ENCODE results near the gene FGF12.

FGF12 gene

GRCh38 chr3:192168202-192168601, 559.1 kb downstream of the FGF12 start:
- no peak for ATAC-seq

GRCh38 chr3:192165552-192165951, 561.8 kb downstream of the FGF12 start:
- ATAC-seq, result no peak
- no peak for TF ChIP-seq RARB (CRISPR knock-in tag; IDR thresholded peaks at IDR 0.05)
- TF ChIP-seq TCF4 (CRISPR knock-in tag; IDR thresholded peaks at IDR 0.05; ENCODE audit: borderline replicate concordance), result no peak
- no peak for TF ChIP-seq ZNF565 (CRISPR knock-in tag; conservative IDR thresholded peaks at IDR 0.05; ENCODE audit: low read depth)
- no peak for TF ChIP-seq CSDC2 (CRISPR knock-in tag; IDR thresholded peaks at IDR 0.05)
- TF ChIP-seq ZC3H10 (CRISPR knock-in tag; IDR thresholded peaks at IDR 0.05), result no peak
- TF ChIP-seq ZNF8 (CRISPR knock-in tag; IDR thresholded peaks at IDR 0.05), result no peak
- no peak for TF ChIP-seq ZNF70 (CRISPR knock-in tag; IDR thresholded peaks at IDR 0.05)
- no peak for TF ChIP-seq ISL1 (CRISPR knock-in tag; IDR thresholded peaks at IDR 0.05)
- no peak for TF ChIP-seq GLIS3 (CRISPR knock-in tag; IDR thresholded peaks at IDR 0.05)

More at GRCh38 chr3:192168202-192168601, 559.1 kb downstream of the FGF12 start:
- TF ChIP-seq ZC3H10 (CRISPR knock-in tag; IDR thresholded peaks at IDR 0.05) (no peak), ZFP30 (CRISPR knock-in tag; IDR thresholded peaks at IDR 0.05) (no peak), CREB5 (CRISPR knock-in tag; IDR thresholded peaks at IDR 0.05; ENCODE audit: low read depth) (no peak), ZNF8 (CRISPR knock-in tag; IDR thresholded peaks at IDR 0.05) (no peak), BACH2 (CRISPR knock-in tag; IDR thresholded peaks at IDR 0.05; ENCODE audit: borderline replicate concordance) (no peak), ISL1 (CRISPR knock-in tag; IDR thresholded peaks at IDR 0.05) (no peak), RARB (CRISPR knock-in tag; IDR thresholded peaks at IDR 0.05) (no peak), SNAI2 (CRISPR knock-in tag; IDR thresholded peaks at IDR 0.05) (no peak), POU6F1 (CRISPR knock-in tag; IDR thresholded peaks at IDR 0.05; ENCODE audit: borderline replicate concordance, low read depth) (no peak)

GRCh38 chr3:192161661-192162060, 565.7 kb downstream of the FGF12 start:
- TF ChIP-seq POU6F1 (CRISPR knock-in tag; IDR thresholded peaks at IDR 0.05; ENCODE audit: borderline replicate concordance, low read depth), result no peak
- TF ChIP-seq ZC3H10 (CRISPR knock-in tag; IDR thresholded peaks at IDR 0.05), result no peak
- no peak for TF ChIP-seq TSHZ2 (CRISPR knock-in tag; IDR thresholded peaks at IDR 0.05)
- no peak for TF ChIP-seq SNAI2 (CRISPR knock-in tag; IDR thresholded peaks at IDR 0.05)
- TF ChIP-seq ZFP3 (CRISPR knock-in tag; IDR thresholded peaks at IDR 0.05), result no peak
- ATAC-seq, result no peak

GRCh38 chr3:192156382-192156781, 571.0 kb downstream of the FGF12 start:
- ATAC-seq, result no peak
- TF ChIP-seq ZFP30 (CRISPR knock-in tag; IDR thresholded peaks at IDR 0.05) (no peak), OSR1 (CRISPR knock-in tag; IDR thresholded peaks at IDR 0.05) (no peak)

GRCh38 chr3:192155194-192155593, 572.1 kb downstream of the FGF12 start:
- no peak for ATAC-seq
- TF ChIP-seq TSHZ2 (CRISPR knock-in tag; IDR thresholded peaks at IDR 0.05) (no peak), PPARA (CRISPR knock-in tag; IDR thresholded peaks at IDR 0.05; ENCODE audit: borderline replicate concordance) (no peak), RARB (CRISPR knock-in tag; IDR thresholded peaks at IDR 0.05) (no peak), OSR1 (CRISPR knock-in tag; IDR thresholded peaks at IDR 0.05) (no peak), ISL1 (CRISPR knock-in tag; IDR thresholded peaks at IDR 0.05) (no peak), ZFP3 (CRISPR knock-in tag; IDR thresholded peaks at IDR 0.05) (no peak), ARNTL (CRISPR knock-in tag; IDR thresholded peaks at IDR 0.05; ENCODE audit: borderline replicate concordance, low read depth) (no peak), BACH2 (CRISPR knock-in tag; IDR thresholded peaks at IDR 0.05; ENCODE audit: borderline replicate concordance) (no peak), POU6F1 (CRISPR knock-in tag; IDR thresholded peaks at IDR 0.05; ENCODE audit: borderline replicate concordance, low read depth) (no peak), SNAI2 (CRISPR knock-in tag; IDR thresholded peaks at IDR 0.05) (no peak)
